Measurements from ENCODE around the gene GSTO1.

DNA sequence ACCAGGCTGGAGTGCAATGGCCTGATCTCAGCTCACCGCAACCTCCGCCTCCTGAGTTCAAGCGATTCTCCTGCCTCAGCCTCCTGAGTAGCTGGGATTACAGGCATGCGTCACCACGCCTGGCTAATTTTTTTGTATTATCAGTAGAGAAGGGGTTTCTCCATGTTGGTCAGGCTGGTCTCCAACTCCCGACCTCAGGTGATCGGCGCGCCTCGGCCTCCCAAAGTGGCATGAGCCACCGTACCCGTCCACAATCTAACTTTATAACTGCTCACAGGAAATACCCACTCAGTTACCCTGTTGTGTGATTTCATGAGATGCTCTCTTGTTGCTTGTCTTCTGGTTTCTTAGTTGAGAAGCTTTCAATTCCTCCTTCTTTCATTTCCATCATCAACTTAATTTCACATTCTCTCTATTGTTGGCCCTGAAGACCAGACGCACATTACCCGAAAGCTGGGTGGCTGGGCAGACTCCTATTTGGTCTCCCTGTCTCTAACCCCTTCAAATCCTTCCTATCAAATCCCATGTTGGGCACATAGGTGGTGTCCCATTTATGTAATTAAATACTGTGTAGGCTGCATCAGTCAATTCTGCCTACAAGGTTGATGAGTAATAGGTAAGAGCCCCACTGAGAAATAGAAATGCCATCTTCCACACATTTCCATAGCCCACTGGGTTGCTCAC, 13.2 kb downstream of the GSTO1 start:
- no peak for TF ChIP-seq EZH2 (IDR thresholded peaks at IDR 0.05; ENCODE audit: low read length, missing control alignments)
- TF ChIP-seq, protein P1, sequence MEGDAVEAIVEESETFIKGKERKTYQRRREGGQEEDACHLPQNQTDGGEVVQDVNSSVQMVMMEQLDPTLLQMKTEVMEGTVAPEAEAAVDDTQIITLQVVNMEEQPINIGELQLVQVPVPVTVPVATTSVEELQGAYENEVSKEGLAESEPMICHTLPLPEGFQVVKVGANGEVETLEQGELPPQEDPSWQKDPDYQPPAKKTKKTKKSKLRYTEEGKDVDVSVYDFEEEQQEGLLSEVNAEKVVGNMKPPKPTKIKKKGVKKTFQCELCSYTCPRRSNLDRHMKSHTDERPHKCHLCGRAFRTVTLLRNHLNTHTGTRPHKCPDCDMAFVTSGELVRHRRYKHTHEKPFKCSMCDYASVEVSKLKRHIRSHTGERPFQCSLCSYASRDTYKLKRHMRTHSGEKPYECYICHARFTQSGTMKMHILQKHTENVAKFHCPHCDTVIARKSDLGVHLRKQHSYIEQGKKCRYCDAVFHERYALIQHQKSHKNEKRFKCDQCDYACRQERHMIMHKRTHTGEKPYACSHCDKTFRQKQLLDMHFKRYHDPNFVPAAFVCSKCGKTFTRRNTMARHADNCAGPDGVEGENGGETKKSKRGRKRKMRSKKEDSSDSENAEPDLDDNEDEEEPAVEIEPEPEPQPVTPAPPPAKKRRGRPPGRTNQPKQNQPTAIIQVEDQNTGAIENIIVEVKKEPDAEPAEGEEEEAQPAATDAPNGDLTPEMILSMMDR (conservative IDR thresholded peaks at IDR 0.05 in 1 of 2, IDR thresholded peaks at IDR 0.05 in 1 of 2; ENCODE audit: low read depth in 1 of 2, low read length in 2 of 2), result no peak
